HG02623 (cell line): ENCODE data around the gene SPARC.
A peak's percentile ranks its signal among the peaks of the same experiment; 100 is the strongest.
"Not testable (repeated sequence)": the region's sequence is repeated elsewhere in the genome, so short reads cannot be mapped to it uniquely, and the experiment has no call there.

Experiments
- ATAC-seq: cut with Tn5 transposase; IDR thresholded peaks from one replicate; pipeline ENCODE4 v1.9.1; 2021; ENCODE audit warnings: moderate library complexity; ENCODE audit not compliant: unreplicated experiment

Gene SPARC, protein sequence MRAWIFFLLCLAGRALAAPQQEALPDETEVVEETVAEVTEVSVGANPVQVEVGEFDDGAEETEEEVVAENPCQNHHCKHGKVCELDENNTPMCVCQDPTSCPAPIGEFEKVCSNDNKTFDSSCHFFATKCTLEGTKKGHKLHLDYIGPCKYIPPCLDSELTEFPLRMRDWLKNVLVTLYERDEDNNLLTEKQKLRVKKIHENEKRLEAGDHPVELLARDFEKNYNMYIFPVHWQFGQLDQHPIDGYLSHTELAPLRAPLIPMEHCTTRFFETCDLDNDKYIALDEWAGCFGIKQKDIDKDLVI

DNA sequence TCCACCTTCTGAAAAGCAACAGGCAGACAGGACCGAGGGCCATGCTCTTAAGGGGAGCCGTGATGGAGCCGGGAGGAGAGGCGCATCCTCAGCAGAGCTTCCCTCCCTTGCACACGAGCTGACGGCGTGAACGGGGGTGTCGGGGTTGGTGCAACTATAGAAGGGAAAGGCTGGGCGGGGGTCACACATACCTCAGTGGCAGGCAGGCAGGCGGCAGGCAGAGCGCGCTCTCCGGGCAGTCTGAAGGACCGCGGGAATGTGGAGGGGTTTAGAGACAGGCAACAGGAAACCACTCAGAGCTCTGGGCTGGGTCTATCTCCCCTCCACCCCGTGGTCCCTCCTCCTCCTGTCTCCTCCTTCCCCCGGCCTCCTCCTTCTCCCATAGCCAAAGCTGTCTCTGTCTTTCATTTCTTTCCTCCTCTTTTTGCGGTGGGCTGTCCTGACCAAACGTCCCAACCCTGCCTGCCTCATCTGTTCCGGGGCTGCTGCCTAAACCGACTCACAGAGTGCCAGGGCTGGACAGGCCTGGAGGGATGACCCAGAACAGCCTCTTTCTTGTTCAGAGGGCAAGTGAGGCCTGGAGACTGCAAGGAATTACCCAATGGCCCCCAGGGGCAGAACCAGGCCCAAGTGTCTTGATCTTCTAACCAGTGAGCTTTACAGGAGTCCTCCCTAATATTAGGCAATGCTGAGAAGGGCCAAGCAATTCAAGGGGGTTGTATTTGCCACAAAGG is at the start of gene SPARC:
TSS of gene SPARC (minus strand) at position 242 of the 734 bp plus-strand sequence. CDS start 10,727 bp downstream, outside the sequence.
- peak; percentile 84 for ATAC-seq

DNA sequence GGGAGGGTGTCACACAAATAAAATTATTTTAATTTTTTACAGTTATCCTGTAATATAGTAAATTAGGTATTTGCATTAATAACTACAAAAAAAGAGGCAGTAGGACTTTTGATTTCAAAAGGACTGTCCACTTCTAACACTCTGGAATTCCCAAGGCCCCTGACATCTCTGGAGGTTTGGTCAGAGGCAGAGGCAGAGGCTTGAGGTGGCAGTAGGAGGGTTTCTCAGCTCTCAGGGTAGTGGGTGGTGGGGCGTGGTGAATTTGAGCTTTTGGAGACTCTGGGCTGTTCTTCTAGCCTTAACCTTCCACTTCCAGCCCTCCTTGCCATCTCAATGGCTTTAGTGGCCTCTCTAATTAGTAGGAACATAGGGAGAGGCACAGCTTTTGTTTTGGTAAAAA is 48.9 kb upstream of the SPARC start:
- ATAC-seq = no peak

DNA sequence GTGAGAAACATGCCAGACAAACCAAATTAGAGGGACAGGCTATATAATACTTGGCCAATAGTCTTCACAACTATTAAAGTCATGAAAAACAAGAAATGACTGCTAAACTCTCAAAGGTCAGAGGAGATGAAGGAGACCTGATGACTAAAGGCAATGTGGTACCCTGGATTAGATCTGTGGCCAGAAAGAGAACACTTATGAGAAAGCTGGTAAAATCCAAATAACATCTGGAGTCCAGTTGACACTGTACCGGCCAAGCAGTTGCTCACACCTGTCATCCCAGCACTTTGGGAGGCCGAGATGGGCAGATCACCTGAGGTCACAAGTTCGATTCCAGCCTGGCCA is 47.3 kb upstream of the SPARC start:
- ATAC-seq = no peak

DNA sequence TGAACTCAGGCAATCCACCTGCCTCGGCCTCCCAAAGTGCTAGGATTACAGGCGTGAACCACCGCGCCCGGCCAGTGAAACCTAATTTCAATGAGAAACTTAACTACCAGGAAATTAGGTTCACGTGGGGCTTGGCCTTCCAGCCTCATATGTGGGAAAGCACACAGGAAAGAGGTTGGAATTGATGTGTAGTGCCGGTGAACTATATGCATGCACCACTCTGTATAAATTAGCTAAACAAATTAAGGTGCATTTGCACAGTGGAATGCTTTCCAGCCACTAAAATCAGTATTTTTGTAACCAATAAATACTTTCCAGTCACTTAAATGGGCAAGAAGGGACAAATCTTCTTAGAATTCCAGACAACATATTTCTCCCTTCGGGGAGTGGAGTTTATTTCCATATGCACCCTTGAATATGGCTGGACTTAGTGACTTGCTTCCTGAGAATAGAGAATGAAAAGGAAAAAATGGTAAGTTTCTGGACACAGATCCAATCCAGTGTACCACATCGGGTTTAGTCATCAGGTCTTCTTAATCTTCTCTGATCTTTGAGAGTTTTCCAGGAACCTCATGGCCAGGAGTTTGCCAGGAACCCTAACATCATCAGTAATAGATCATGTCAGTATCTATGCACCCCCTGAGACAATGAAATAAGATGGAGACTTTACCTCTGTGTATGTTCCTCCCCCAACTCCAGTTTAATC is 46.8 kb upstream of the SPARC start:
- ATAC-seq = no peak

DNA sequence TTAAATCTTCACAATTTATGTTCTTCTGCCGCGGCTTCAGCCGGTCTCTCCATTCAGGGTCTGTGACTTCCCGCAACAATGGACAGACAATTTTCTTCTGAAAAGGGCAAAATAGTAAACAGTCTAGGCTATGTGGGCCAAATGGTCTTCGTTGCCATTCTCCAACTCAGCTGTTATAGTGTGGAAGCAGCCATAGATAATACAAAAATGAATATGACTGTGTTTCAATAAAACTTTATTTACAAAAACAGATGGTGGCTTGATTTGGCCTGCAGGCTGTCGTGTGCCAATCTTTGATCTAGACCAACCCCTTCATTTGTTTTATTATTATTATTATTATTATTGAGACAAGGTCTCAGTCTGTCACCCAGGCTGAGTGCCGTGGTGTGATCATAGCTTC is 43.7 kb upstream of the SPARC start:
- ATAC-seq = no peak

DNA sequence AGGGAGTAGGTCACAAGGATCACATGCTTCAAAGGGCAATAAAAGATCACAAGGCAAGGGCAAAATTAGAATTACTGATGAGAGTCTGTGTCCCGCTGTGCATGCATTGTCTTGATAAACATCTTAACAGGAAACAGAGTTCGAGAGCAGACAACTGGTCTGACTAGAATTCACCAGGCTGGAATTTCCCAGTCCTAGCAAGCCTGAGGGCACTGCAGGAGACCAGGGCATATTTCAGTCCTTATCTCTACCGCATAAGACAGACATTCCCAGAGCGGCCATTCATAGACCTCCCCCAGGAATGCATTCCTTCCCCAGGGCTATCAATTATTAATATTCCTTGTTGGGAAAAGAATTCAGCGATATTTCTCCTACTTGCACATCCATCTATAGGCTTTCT is 42.9 kb upstream of the SPARC start:
- ATAC-seq = not testable (repeated sequence)

DNA sequence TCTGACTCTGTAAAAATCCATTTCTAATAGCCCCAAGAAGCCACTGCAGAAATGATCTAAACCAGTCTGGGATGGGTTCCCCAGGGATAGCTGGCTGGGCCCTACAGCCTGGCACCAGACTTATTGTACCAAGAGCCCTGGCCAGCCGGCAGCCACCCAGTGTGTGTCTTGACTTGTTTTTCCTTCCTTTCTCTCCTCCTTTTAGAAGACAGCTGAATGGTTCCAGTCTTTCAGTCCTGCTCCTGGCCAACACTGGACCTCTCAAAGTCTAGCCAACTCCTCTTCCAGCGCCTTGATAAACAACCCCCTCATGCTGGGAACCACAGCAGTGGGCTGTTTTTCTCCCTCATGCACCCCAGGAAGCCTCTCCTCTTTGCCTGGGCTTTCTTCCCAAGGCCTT is 37.6 kb upstream of the SPARC start:
- no peak for ATAC-seq

DNA sequence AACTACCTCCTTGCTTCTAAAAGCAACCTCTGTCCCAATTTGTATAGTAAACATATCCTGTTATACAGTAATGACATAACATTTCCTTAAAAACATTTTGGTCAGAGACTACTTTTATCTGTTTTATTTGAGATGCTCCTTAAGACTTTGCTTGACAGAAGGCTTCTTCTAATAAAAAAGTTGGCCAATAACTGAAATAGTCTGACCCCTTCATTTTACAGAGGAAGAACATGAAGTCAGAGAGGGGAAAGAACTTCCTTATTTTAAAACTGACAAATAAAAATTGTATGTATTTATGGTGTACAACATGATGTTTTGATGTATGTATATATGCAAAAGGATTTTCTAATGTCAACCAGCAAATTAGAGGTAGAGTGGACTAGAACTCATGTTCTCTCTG is 35.8 kb upstream of the SPARC start:
- no peak for ATAC-seq

DNA sequence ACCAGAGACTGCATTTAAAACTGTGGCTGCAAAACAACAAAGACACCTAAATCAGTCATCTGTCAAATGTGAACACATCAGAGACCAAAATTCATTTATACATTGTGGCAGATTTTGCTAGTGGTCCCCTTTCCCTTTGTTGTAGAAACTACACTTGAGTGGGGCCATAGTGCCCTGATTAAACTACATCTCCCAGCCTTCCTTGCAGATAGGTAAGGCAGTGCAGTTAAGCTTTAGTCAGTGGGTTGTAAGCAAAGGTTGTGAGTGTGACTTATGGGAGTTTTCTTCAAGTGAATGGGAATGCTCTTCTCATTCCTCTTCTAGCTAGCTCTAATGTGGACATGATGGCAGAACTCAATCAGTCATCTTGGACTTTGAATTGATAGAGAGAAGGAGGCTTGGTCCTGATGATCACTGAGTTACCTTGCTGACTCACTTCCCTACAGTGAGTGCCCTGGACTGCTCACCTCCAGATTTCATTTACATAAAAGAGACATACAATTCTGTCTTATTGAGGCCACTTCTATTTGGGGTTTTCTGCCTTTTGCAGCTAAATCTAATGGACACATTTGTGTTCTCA is 35.2 kb upstream of the SPARC start:
- ATAC-seq = no peak

DNA sequence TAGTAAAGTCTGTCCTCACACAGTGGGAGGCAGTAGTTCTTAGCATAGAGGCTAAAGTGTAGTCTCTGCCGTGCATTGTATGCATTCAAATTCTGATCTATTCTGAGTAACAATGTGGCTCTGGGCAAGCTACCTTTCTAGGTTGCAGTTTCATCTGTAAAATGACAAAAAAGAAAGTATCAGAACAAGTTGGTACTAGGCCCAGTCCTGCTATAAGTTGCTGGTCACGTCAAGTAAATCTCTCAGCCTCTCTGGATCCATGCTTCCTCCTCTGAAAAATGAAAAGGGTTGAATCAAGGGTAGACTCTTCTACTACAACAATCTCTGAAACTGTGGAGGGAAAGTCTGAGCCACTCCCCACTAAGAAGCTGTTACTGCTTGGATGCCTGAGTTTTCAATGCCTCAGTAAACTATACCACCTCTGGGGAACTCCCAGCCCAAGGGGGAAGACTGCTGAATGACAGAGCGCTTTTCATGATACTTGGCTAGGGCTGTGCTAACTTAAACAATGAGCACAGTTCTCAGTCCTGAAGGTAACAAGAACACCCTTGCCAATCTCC is 34.5 kb upstream of the SPARC start:
- peak; percentile 84 for ATAC-seq

DNA sequence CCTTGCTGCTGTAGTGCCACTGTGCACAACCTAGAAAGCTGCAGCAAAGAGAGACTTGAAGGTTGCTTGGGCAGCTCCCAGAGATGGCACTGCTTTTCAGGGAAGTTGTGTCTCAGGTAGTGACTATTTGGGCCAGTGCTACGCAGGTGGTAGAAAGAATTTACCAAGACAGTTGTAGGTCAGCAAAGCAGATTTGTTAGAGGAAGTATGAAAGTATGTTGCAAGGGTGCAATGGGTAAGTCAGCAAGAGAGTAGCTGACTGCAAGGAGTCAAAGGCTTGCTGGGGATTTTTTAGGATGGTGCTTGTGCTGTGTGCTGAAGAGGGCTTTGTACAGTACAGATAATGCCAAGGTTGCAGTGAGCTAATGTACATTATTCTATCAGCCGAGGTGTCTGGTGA is 33.5 kb upstream of the SPARC start:
- ATAC-seq = no peak

DNA sequence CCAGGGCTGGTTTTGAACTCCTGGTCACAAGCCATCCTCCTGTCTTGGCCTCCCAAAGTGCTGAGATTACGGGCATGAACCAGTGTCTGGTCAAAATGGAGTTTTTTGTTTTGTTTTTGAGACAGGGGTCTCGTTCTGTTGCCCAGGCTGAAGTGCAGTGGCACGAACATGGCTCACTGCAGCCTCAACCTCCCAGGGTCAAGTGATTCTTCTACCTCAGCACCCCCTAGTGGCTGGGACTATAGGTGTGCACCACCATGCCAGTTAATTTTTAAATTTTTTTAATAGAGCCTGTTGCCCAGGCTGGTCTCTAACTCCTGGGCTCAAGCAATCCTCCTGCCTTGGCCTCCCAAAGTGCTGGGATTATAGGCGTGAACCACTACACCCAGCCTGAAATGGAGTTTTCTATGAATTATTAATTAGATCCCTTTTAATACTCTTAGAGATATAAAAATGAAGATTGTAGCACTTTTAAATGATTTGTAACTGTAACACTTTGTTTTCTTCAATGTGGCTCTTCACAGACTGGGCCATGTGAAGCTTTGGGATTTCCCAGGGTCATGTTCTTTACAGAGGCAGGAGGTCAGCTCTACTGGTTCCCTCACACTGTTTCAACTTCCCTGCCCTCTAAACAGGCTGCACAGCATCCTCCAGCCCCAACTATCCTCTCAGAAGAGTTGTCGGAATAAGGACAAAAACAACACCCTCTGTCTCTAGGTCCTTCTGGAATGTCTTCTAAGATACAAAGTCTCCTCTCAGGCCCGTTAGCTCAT is 32.7 kb upstream of the SPARC start:
- no peak for ATAC-seq

DNA sequence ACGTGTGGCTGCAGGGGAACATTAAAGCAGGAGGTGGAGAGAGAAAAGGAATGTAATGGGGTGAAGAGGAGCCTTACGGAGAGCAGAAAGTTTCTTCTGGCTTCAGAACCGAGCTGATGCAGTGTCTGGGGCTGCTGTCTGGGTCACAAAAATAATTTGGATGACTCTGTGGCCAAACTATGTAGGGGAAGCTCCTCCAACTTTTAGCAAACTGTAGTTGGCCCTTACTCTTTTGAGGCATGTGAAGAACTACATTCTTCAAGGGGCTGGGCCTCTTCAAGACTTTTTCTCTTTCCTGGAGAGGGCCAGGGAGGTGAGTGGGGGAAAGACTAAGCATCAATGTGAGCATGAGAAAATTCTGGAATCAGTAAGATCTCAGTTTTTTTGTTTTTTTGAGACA is 31.9 kb upstream of the SPARC start:
- ATAC-seq = no peak

DNA sequence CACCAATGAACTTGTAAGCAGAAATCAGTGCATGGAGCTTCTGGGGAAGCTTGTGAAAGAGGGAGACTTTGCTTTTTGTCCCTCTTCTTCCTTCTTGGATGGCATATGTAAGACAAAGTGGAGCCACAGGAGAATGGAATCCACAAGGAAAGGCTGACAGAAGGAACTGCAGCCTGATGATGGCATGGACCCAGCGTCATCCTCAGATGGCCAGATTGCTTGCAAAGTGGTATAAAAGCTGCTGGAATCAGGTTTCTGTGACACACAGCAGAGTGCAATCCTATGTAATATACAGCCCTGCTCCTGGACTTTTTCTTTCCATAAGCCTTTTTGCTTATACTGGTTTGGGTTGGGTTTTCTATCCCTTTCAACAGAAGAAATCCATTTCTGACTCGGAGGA is 31.4 kb upstream of the SPARC start:
- no peak for ATAC-seq

DNA sequence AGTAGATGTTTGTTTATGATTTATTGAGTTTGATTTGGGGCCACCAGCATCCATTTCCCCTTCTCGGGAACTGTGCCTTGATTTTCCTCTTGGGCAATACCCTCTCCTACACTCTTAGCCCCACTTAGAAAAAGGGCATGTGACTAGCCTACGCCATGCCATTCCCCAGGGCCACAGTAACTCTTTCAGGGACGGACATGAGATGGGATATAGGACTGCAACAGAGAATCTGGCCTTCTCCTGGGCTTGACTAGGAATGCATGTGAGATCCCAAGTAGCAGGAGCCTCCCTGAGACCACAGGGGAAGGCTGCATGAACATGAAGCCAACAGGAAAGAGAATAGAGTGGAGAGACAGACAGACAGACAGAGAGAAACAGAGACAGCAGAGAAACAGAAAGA is 30.7 kb upstream of the SPARC start:
- no peak for ATAC-seq

DNA sequence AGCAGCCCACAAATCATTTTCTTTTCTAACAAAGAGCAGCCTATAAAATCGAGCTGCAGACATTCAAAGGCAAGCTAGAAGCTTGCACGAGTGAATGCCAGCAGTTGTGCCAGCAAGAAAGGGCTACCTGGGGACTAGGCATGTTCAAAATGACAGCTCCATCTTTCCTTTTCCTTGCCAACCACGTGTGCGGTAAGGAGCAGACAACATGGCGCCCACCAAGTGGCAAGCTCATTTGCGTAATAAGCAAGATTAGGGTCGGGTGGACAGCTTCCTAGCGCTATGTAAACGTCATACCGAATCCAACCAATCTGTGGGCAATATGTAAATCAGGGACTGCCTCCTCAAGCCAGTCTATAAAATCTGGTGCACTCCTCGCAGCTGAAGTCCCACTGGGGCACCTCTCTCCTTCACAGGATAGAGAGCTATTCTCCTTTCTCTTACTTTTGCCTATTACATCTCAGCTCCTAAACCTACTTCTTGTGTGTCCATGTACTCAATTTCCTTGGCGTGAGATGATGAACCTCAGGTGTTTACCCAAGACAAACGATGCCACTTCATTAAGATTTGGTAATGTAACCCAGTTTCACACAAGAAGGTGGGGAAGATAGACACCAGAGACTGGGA is 22.5 kb upstream of the SPARC start:
- no peak for ATAC-seq

DNA sequence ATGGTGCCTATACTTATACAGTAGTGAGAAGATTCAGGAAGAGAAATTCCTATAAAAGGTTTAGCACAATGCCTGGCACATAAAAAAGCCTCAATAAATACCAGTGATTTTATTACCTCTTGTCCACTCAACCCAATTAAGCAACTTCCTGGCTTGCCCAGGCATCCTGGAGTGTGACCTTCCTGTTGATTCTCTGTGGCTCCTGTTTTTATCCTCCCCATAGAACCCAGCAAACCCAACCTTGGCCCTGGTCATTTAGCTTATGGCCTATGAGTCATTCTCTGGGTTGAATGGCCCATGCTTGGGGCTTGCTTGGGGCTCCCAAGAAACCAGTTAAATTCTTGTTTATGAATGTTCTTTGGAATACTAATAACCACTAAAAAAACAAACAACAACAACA is 21.4 kb upstream of the SPARC start:
- ATAC-seq = no peak

DNA sequence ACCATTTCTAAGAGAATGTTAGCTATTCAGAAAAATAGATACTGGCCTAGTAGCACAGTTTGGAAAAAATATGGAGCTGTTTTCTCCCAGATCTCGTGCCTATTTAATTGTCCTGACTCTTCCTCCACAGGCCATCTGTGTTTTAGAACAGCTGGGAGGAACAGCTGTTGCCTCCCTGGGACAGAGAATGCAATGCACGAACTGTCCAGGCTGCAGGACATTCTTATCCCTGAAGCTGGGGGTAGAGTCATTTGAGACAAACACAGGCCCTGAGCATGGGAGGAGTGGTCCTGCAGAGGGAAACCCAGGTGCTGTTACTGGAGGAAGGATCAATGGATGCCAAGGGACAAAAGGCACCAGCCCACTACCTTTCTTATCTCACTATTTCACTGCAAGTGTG is 20.9 kb upstream of the SPARC start:
- ATAC-seq = no peak

DNA sequence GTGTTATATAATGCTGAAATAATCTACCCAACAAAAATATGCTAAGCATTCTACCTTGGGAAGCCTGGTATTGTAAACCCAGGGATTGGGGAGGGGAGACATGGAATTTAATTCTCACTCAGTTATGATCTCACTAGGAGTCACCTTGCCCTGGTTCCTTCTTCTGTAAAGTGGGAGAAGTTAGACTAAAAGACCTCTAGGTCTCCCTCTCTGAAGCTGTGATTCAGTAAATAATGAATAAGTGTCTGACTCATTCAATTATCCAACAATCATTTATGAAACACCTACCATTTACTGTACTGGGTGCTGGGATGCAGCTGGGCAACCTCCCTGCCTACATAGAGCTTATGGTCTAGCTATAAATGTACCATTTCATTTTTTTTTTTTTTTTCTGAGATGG is 20.2 kb upstream of the SPARC start:
- ATAC-seq = no peak

DNA sequence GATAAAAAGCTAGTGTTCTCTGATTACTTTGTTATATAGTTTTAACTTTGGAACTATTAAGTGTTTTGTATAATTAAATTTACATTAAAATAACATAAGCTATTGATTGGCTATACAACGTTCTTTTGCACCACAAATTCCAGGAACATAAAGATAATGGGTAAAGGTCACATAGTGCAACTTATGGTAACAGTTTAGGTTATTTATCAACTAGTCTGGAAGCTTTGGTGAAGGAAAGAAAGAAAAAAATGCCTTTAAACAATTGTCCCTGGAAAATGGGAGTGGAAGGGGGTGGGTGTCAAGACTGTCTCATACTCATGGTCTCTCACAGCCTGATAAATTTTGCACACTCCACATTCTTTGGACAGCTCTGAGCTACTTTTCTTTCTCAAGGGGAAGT is 17.1 kb upstream of the SPARC start:
- no peak for ATAC-seq
